Measurements from ENCODE around the gene COBL. TPM values are rescaled to one million over a fixed set of nuclear protein-coding genes. Genes with fewer than 3 reads are reported as not detected.
A peak's percentile ranks its signal among the peaks of the same experiment; 100 is the strongest.

The COBL gene
- total and polyA plus RNA-seq, 2 of the 4 experiments (the other 2 are of a cell fraction), result under 0.01 TPM; not detected in 1

DNA sequence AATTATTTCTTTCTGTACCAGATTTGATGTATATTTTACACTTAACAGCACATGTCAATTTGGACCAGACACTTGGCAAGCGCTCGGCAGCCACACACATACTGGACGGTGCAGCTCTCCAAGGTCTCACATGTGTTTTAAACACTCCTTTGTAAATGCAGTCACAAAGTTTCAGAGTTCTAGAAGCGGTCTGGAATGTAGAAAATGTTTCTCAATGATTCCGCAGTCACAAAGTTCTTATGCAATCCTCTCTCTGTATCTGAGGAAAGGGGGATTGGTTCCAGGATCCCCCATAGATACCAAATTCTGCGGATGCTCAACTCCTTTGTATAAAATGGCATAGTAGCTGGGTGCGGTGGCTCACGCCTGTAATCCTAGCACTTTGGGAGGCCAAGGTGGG lies 280.9 kb downstream of the COBL start:
- ChIA-PET CTCF (no interaction called here), POLR2A (ENCODE audit: unreplicated experiment) (no interaction called here)
- no peak overlapping the region for H3K4ac ChIP-seq (ENCODE audit: low read depth, low read length)
- no peak overlapping the region for H3K23ac ChIP-seq (ENCODE audit: low read depth, low read length)
- no peak overlapping the region for H3K27ac ChIP-seq (ENCODE audit: insufficient read depth, low read length)
- dilution Hi-C loops (cut with HindIII; ENCODE audit: low sequenced_read_pairs, unreplicated experiment) (no loop called here), intact Hi-C loops (cut with micrococcal nuclease) (no loop called here), in situ Hi-C loops (cut with MboI; ENCODE audit: low sequenced_read_pairs) (no loop called here)
- peak; percentile 24 for DNase-seq
- no TSS peak for BruUV-seq (replicated peaks)
- H3K9ac ChIP-seq (ENCODE audit: low read depth, low read length), result no peak overlapping the region
- no peak overlapping the region for H4K91ac ChIP-seq (ENCODE audit: insufficient read depth, low read depth, low read length)
- no peak overlapping the region for H4K8ac ChIP-seq (ENCODE audit: low read depth in 2 of 2, low read length in 2 of 2)
- no peak overlapping the region for H3K14ac ChIP-seq (replicated peaks; ENCODE audit: low read depth, low read length)
- H2AK9ac ChIP-seq (replicated peaks; ENCODE audit: low read depth, low read length, poor library complexity), result no peak overlapping the region
- H2BK5ac ChIP-seq (ENCODE audit: low read depth, low read length, poor library complexity, severe bottlenecking), result no peak overlapping the region
- H2AFZ ChIP-seq (replicated peaks; ENCODE audit: low read length, poor library complexity), result no peak overlapping the region
- no peaks in the 10 kb centered on the region for H3K36me3 ChIP-seq (ENCODE audit: control insufficient read depth, insufficient read depth, low read length)
- peaks cover 27% of the 10 kb centered on the region for H3K27me3 ChIP-seq (ENCODE audit: control insufficient read depth, insufficient read depth, low read length)
- no peaks in the 10 kb centered on the region for H3K79me1 ChIP-seq (ENCODE audit: low read depth in 1 of 2, low read length in 2 of 2)
- H3K9me1 ChIP-seq (ENCODE audit: insufficient read depth, low read length), result peaks cover 7% of the 10 kb centered on the region
- H4K5ac ChIP-seq (ENCODE audit: low read depth, low read length), result no peak overlapping the region
- no peak overlapping the region for H2BK15ac ChIP-seq (ENCODE audit: low read depth, low read length)
- no peak overlapping the region for H3K18ac ChIP-seq (ENCODE audit: low read depth, low read length)
- no peak overlapping the region; the same call in 1 of the 2 replicates for H2AK5ac ChIP-seq (ENCODE audit: low read depth, low read length)
- TF ChIP-seq BHLHE40 (IDR thresholded peaks at IDR 0.05; ENCODE audit: low read depth, low read length) (no peak), MAFK (IDR thresholded peaks at IDR 0.05; ENCODE audit: low read depth, low read length) (no peak), RFX5 (IDR thresholded peaks at IDR 0.05; ENCODE audit: low read depth, low read length) (no peak), RCOR1 (IDR thresholded peaks at IDR 0.05; ENCODE audit: insufficient replicate concordance, low read length) (no peak), CEBPB (IDR thresholded peaks at IDR 0.05; ENCODE audit: low read depth, low read length) (peak; percentile 26; the same call in 1 of the 2 replicates), POLR2A (IDR thresholded peaks at IDR 0.05; ENCODE audit: low read depth, low read length) (no peak)
- no peak for ATAC-seq (ENCODE audit: low read depth)
- peaks cover 12% of the 10 kb centered on the region for H3K4me1 ChIP-seq (ENCODE audit: control insufficient read depth, insufficient read depth, low read length)
- no peaks in the 10 kb centered on the region for H3K9me3 ChIP-seq (ENCODE audit: control insufficient read depth, insufficient read depth, low read length)
- no peak overlapping the region for H3K56ac ChIP-seq (ENCODE audit: extremely low read depth, insufficient read depth, low read length)
- no peaks in the 10 kb centered on the region for H4K20me1 ChIP-seq (ENCODE audit: insufficient read depth, low read length)
- no CpG with 5 or more reads among the region's 8 CpGs for WGBS, 2 experiments (ENCODE audit: extremely low coverage in 2 of 2, insufficient read length in 1 of 2)
- no peak overlapping the region for H3K4me2 ChIP-seq (ENCODE audit: low read depth, low read length)
- no peak overlapping the region for H3K4me3 ChIP-seq (ENCODE audit: insufficient read depth, low read depth, low read length)
- no peak overlapping the region for H2BK20ac ChIP-seq (ENCODE audit: low read depth, low read length)
- H2BK120ac ChIP-seq (ENCODE audit: low read depth, low read length), result no peak overlapping the region

Measured in IMR-90 (cell line).